ENCODE results near the gene TUBGCP2.

Gene TUBGCP2

GRCh38 chr10:133312769-133313145 is 4.1 kb upstream of the TUBGCP2 start:
- no peak for TF ChIP-seq CTCF (IDR thresholded peaks at IDR 0.05; ENCODE audit: low read depth, low read length)
- H3K4me1 ChIP-seq: peaks cover 11% of the 10 kb centered on the region
- H3K36me3 ChIP-seq: peaks cover 18% of the 10 kb centered on the region
- DNase-seq: no peak
- no peaks in the 10 kb centered on the region for H3K9me3 ChIP-seq
- no peak overlapping the region for H3K4me3 ChIP-seq (ENCODE audit: low read depth, low read length)
- H3K27me3 ChIP-seq: no peaks in the 10 kb centered on the region

GRCh38 chr10:133312016-133312768 is 3.5 kb upstream of the TUBGCP2 start:
- Histone ChIP-seq H3K9me3 (no peaks in the 10 kb centered on the region), H3K4me1 (peaks cover 11% of the 10 kb centered on the region), H3K4me3 (ENCODE audit: low read depth, low read length) (no peak overlapping the region), H3K27me3 (no peaks in the 10 kb centered on the region; the same call in 1 of the 2 replicates), H3K36me3 (peaks cover 18% of the 10 kb centered on the region)
- no peak for DNase-seq
- no peak for TF ChIP-seq CTCF (IDR thresholded peaks at IDR 0.05; ENCODE audit: low read depth, low read length)

- H3K27me3 ChIP-seq: no peaks in the 10 kb centered on the region; the same call in 1 of the 2 replicates
- no peaks in the 10 kb centered on the region for H3K9me3 ChIP-seq
- no peak for DNase-seq
- H3K4me3 ChIP-seq (ENCODE audit: low read depth, low read length): no peak overlapping the region
- H3K4me1 ChIP-seq: peaks cover 11% of the 10 kb centered on the region
- TF ChIP-seq CTCF (IDR thresholded peaks at IDR 0.05; ENCODE audit: low read depth, low read length): no peak
- peaks cover 18% of the 10 kb centered on the region for H3K36me3 ChIP-seq
These were observed 2.9 kb upstream of the TUBGCP2 start for GRCh38 chr10:133311570-133311969.

GRCh38 chr10:133310789-133311188 is 2.1 kb upstream of the TUBGCP2 start:
- DNase-seq: no peak
- Histone ChIP-seq H3K4me3 (ENCODE audit: low read depth, low read length) (no peak overlapping the region), H3K4me1 (peaks cover 11% of the 10 kb centered on the region), H3K36me3 (peaks cover 18% of the 10 kb centered on the region), H3K27me3 (no peaks in the 10 kb centered on the region; the same call in 1 of the 2 replicates), H3K9me3 (no peaks in the 10 kb centered on the region)
- TF ChIP-seq CTCF (IDR thresholded peaks at IDR 0.05; ENCODE audit: low read depth, low read length): no peak

GRCh38 chr10:133310399-133310755 is 1.7 kb upstream of the TUBGCP2 start:
- Histone ChIP-seq H3K9me3 (no peaks in the 10 kb centered on the region), H3K4me3 (ENCODE audit: low read depth, low read length) (no peak overlapping the region), H3K27me3 (no peaks in the 10 kb centered on the region; the same call in 1 of the 2 replicates), H3K36me3 (peaks cover 18% of the 10 kb centered on the region), H3K4me1 (peaks cover 11% of the 10 kb centered on the region)
- no peak for TF ChIP-seq CTCF (IDR thresholded peaks at IDR 0.05; ENCODE audit: low read depth, low read length)
- DNase-seq: no peak

- no peak overlapping the region for H3K4me3 ChIP-seq (ENCODE audit: low read depth, low read length)
These were observed 1.2 kb upstream of the TUBGCP2 start for GRCh38 chr10:133309720-133310398.

More at GRCh38 chr10:133309720-133310398, 1.2 kb upstream of the TUBGCP2 start:
- peaks cover 11% of the 10 kb centered on the region for H3K4me1 ChIP-seq
- no peak for DNase-seq
- H3K9me3 ChIP-seq: no peaks in the 10 kb centered on the region
- TF ChIP-seq CTCF (IDR thresholded peaks at IDR 0.05; ENCODE audit: low read depth, low read length): no peak
- H3K27me3 ChIP-seq: no peaks in the 10 kb centered on the region; the same call in 1 of the 2 replicates
- H3K36me3 ChIP-seq: peaks cover 18% of the 10 kb centered on the region
